ENCODE measurements around the gene ADPRH. TPM values are rescaled to one million over a fixed set of nuclear protein-coding genes. Genes with fewer than 3 reads are reported as not detected.
"Not testable (repeated sequence)": the region's sequence is repeated elsewhere in the genome, so short reads cannot be mapped to it uniquely, and the experiment has no call there.

The ADPRH gene
- total RNA-seq, 5 donors from 2014 or later (not counting 1 experiment from before 2014, with no cell fraction given): 0.43 to 3.6 (median 1.5) TPM

DNA sequence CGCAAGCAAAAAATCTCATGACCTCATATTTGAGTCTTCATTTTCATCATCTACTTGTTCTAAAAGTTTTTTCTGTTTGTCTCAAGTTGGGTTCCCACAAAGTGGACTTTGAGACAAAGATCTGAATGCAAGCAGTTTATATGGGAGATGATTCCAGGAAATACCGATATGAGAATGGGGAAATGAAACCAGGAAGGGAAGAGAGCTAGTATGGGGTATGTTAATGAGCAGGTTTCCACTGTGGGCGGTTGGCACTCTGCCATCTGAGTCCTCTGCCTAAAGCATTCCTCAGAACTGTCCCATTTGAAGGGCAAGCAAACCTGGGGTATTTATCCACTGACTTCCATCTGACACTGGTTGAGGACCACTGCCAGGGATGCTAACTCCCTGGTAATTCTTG is 8.8 kb downstream of the ADPRH start:
- ChIA-PET POLR2A (no interaction called here), CTCF (no interaction called here)
- H3K4me3 Mint-ChIP-seq: no peak overlapping the region
- Histone ChIP-seq H3K27me3 (replicated peaks in 1 of 2; ENCODE audit: control insufficient read depth in 2 of 2, extremely low read depth in 1 of 2, insufficient read depth in 2 of 2, low read length in 1 of 2) (no peaks in the 10 kb centered on the region), H3K27ac (ENCODE audit: low read length) (no peak overlapping the region), H3K36me3 (ENCODE audit: control insufficient read depth in 2 of 2, extremely low read depth in 1 of 2, insufficient read depth in 1 of 2, low read length in 1 of 2) (no peaks in the 10 kb centered on the region), H3K4me3 (ENCODE audit: control insufficient read depth in 1 of 2, extremely low read depth in 1 of 2, low read length in 1 of 2) (no peak overlapping the region), H3K9me3 (no peaks in the 10 kb centered on the region), H3K4me1 (ENCODE audit: control insufficient read depth in 1 of 2, extremely low read depth in 1 of 2, insufficient read depth in 2 of 2, low read length in 2 of 2) (no peaks in the 10 kb centered on the region)
- ATAC-seq (replicated peaks in 1 of 4): no peak
- H3K9me3 Mint-ChIP-seq: no peaks in the 10 kb centered on the region
- H3K4me1 Mint-ChIP-seq: peaks cover 0 to 10% (median 0%) of the 10 kb centered on the region in 3 donors
- DNase-seq: no peak
- no peak overlapping the region for H3K27ac Mint-ChIP-seq
- 33% methylated on average over 1 of the region's 3 CpGs for WGBS (ENCODE audit: insufficient coverage)
- H3K27me3 Mint-ChIP-seq: peaks cover 12 to 19% of the 10 kb centered on the region in 2 donors
- no peaks in the 10 kb centered on the region for H3K36me3 Mint-ChIP-seq

DNA sequence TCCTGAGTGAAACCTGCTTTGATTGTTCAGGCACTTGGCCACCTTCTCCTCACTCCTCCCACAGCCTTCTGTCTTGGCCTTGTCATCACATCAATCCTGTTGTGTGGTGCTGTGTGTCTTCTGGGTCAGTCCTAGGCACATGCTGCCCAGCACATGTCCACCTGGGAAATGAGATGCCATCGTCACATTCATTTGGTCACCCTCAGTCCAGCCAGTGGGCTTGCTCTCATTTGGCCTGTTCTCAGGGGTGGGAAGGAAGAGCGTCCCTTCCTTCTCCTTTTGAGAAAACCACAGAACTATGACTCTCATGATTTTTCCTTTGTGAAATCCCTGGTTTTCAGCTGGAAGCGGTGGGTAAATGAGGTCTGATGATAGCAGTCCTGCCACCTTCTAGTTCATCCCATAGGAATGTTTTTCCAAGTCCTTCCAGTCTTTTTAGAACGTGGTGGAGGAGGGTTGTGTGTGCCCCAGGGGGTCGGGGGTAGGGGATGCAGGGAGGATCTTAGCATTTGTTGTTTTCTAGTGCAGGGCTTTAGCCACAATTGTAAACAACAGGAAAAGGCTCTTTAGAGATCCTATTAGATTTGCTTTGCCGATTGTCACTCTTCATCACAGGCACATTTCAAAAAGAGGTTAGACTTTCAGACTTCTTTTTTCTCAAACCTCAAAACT is 9.9 kb downstream of the ADPRH start:
- ChIA-PET CTCF (no interaction called here), POLR2A (no interaction called here)
- 100% methylated on average over 1 of the region's 6 CpGs for WGBS (ENCODE audit: insufficient coverage)
- Histone ChIP-seq H3K27ac (ENCODE audit: low read length) (no peak overlapping the region), H3K9me3 (no peaks in the 10 kb centered on the region), H3K36me3 (ENCODE audit: control insufficient read depth in 2 of 2, extremely low read depth in 1 of 2, insufficient read depth in 1 of 2, low read length in 1 of 2) (no peaks in the 10 kb centered on the region), H3K27me3 (replicated peaks in 1 of 2; ENCODE audit: control insufficient read depth in 2 of 2, extremely low read depth in 1 of 2, insufficient read depth in 2 of 2, low read length in 1 of 2) (no peaks in the 10 kb centered on the region), H3K4me3 (ENCODE audit: control insufficient read depth in 1 of 2, extremely low read depth in 1 of 2, low read length in 1 of 2) (no peak overlapping the region), H3K4me1 (ENCODE audit: control insufficient read depth in 1 of 2, extremely low read depth in 1 of 2, insufficient read depth in 2 of 2, low read length in 2 of 2) (no peaks in the 10 kb centered on the region)
- ATAC-seq (replicated peaks in 1 of 4) (no peak), DNase-seq (no peak)
- no peak overlapping the region for H3K4me3 Mint-ChIP-seq
- H3K36me3 Mint-ChIP-seq: no peaks in the 10 kb centered on the region
- peaks cover 12 to 23% of the 10 kb centered on the region in 2 donors for H3K27me3 Mint-ChIP-seq
- peaks cover 0 to 10% (median 0%) of the 10 kb centered on the region in 3 donors for H3K4me1 Mint-ChIP-seq
- no peak overlapping the region for H3K27ac Mint-ChIP-seq
- no peaks in the 10 kb centered on the region for H3K9me3 Mint-ChIP-seq

DNA sequence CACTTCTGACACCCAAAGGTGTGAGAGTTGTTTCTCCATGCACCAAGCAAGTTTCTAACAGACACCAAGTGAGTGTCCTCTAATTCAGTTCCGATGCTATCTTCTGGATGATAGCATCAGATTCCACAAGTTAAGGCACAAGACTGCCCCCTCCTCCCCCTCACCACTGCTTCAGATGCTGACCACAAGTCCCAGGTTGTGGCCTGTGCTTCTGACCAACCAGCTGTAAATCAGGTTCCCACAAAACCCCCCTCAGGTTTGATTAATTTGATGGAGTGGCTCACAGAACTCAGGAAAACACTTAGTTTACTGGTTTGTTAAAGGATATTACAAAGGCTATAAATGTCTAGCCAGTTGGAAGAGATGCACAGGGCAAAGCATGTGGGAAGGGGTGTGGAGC is 11.4 kb downstream of the ADPRH start:
- DNase-seq (no peak), ATAC-seq (replicated peaks in 1 of 4) (no peak)
- Mint-ChIP-seq H3K4me3 (no peak overlapping the region), H3K4me1 (peaks cover 0 to 10% (median 3%) of the 10 kb centered on the region in 3 donors), H3K27ac (no peak overlapping the region), H3K36me3 (no peaks in the 10 kb centered on the region), H3K27me3 (peaks cover 12 to 23% of the 10 kb centered on the region in 2 donors), H3K9me3 (no peaks in the 10 kb centered on the region)
- no peaks in the 10 kb centered on the region for H3K36me3 ChIP-seq (ENCODE audit: control insufficient read depth in 2 of 2, extremely low read depth in 1 of 2, insufficient read depth in 1 of 2, low read length in 1 of 2)
- H3K27me3 ChIP-seq (replicated peaks in 1 of 2; ENCODE audit: control insufficient read depth in 2 of 2, extremely low read depth in 1 of 2, insufficient read depth in 2 of 2, low read length in 1 of 2): no peaks in the 10 kb centered on the region
- CTCF ChIA-PET: no interaction called here
- WGBS (ENCODE audit: insufficient coverage): no CpG with 5 or more reads among the region's 1 CpG
- H3K4me3 ChIP-seq (ENCODE audit: control insufficient read depth in 1 of 2, extremely low read depth in 1 of 2, low read length in 1 of 2): no peak overlapping the region
- no peak overlapping the region for H3K27ac ChIP-seq (ENCODE audit: low read length)
- no peaks in the 10 kb centered on the region for H3K9me3 ChIP-seq
- POLR2A ChIA-PET: no interaction called here
- H3K4me1 ChIP-seq (ENCODE audit: control insufficient read depth in 1 of 2, extremely low read depth in 1 of 2, insufficient read depth in 2 of 2, low read length in 2 of 2): no peaks in the 10 kb centered on the region

GRCh38 chr3:119592861-119593260 is 13.6 kb downstream of the ADPRH start:
- Histone ChIP-seq H3K4me3 (ENCODE audit: control insufficient read depth in 1 of 2, extremely low read depth in 1 of 2, low read length in 1 of 2) (no peak overlapping the region), H3K36me3 (ENCODE audit: control insufficient read depth in 2 of 2, extremely low read depth in 1 of 2, insufficient read depth in 1 of 2, low read length in 1 of 2) (no peaks in the 10 kb centered on the region), H3K27me3 (replicated peaks in 1 of 2; ENCODE audit: control insufficient read depth in 2 of 2, extremely low read depth in 1 of 2, insufficient read depth in 2 of 2, low read length in 1 of 2) (no peaks in the 10 kb centered on the region), H3K4me1 (ENCODE audit: control insufficient read depth in 1 of 2, extremely low read depth in 1 of 2, insufficient read depth in 2 of 2, low read length in 2 of 2) (no peaks in the 10 kb centered on the region), H3K27ac (ENCODE audit: low read length) (no peak overlapping the region), H3K9me3 (no peaks in the 10 kb centered on the region)
- CTCF ChIA-PET: interaction anchor here in 1 of 2 donors (0.6 kb wide), 1 partner anchor 45 kb away, joined by 7 read pairs; no protein-coding TSS in a partner anchor
- POLR2A ChIA-PET: no interaction called here
- Mint-ChIP-seq H3K36me3 (no peaks in the 10 kb centered on the region), H3K9me3 (no peaks in the 10 kb centered on the region), H3K27ac (no peak overlapping the region), H3K4me3 (no peak overlapping the region), H3K27me3 (peaks cover 12 to 23% of the 10 kb centered on the region in 2 donors), H3K4me1 (peaks cover 0 to 12% (median 11%) of the 10 kb centered on the region in 3 donors)
- 80% methylated on average over 1 of the region's 1 CpG for WGBS (ENCODE audit: insufficient coverage)
- ATAC-seq (replicated peaks in 1 of 4) (no peak), DNase-seq (no peak)

- H3K9me3 ChIP-seq: no peaks in the 10 kb centered on the region
- H3K9me3 Mint-ChIP-seq: no peaks in the 10 kb centered on the region
- no peaks in the 10 kb centered on the region for H3K36me3 Mint-ChIP-seq
- no peaks in the 10 kb centered on the region for H3K27me3 ChIP-seq (replicated peaks in 1 of 2; ENCODE audit: control insufficient read depth in 2 of 2, extremely low read depth in 1 of 2, insufficient read depth in 2 of 2, low read length in 1 of 2)
- ATAC-seq (replicated peaks in 1 of 4) (no peak), DNase-seq (no peak)
- no peak overlapping the region for H3K27ac ChIP-seq (ENCODE audit: low read length)
- H3K4me1 Mint-ChIP-seq: peaks cover 0 to 11% (median 5%) of the 10 kb centered on the region in 3 donors
- ChIA-PET POLR2A (no interaction called here), CTCF (no interaction called here)
- H3K4me1 ChIP-seq (ENCODE audit: control insufficient read depth in 1 of 2, extremely low read depth in 1 of 2, insufficient read depth in 2 of 2, low read length in 2 of 2): no peaks in the 10 kb centered on the region
- 85% methylated on average over 4 of the region's 5 CpGs for WGBS (ENCODE audit: insufficient coverage)
- H3K27me3 Mint-ChIP-seq: peaks cover 9 to 19% of the 10 kb centered on the region in 2 donors
- H3K4me3 Mint-ChIP-seq: no peak overlapping the region
- H3K36me3 ChIP-seq (ENCODE audit: control insufficient read depth in 2 of 2, extremely low read depth in 1 of 2, insufficient read depth in 1 of 2, low read length in 1 of 2): no peaks in the 10 kb centered on the region
- H3K4me3 ChIP-seq (ENCODE audit: control insufficient read depth in 1 of 2, extremely low read depth in 1 of 2, low read length in 1 of 2): no peak overlapping the region
- no peak overlapping the region for H3K27ac Mint-ChIP-seq
Measured at GRCh38 chr3:119594066-119594465, 14.8 kb downstream of the ADPRH start.

GRCh38 chr3:119594929-119595328 is 15.6 kb downstream of the ADPRH start:
- H3K36me3 ChIP-seq (ENCODE audit: control insufficient read depth in 2 of 2, extremely low read depth in 1 of 2, insufficient read depth in 1 of 2, low read length in 1 of 2); DNase-seq; CTCF ChIA-PET; H3K4me3 ChIP-seq (ENCODE audit: control insufficient read depth in 1 of 2, extremely low read depth in 1 of 2, low read length in 1 of 2); H3K4me3 Mint-ChIP-seq; ATAC-seq (replicated peaks in 1 of 4); H3K36me3 Mint-ChIP-seq; H3K27me3 ChIP-seq (replicated peaks in 1 of 2; ENCODE audit: control insufficient read depth in 2 of 2, extremely low read depth in 1 of 2, insufficient read depth in 2 of 2, low read length in 1 of 2); POLR2A ChIA-PET; H3K27ac ChIP-seq (ENCODE audit: low read length); H3K27ac Mint-ChIP-seq; H3K9me3 ChIP-seq; H3K4me1 ChIP-seq (ENCODE audit: control insufficient read depth in 1 of 2, extremely low read depth in 1 of 2, insufficient read depth in 2 of 2, low read length in 2 of 2); H3K9me3 Mint-ChIP-seq: not testable (repeated sequence)
- no CpG with 5 or more reads among the region's 1 CpG for WGBS (ENCODE audit: insufficient coverage)
- Mint-ChIP-seq H3K27me3 (peaks cover 6 to 19% of the 10 kb centered on the region in 2 donors), H3K4me1 (peaks cover 0 to 11% (median 2%) of the 10 kb centered on the region in 3 donors)
